DMS153 (cell line): ENCODE measurements around the gene PAX2.

Experiments used
- DNase-seq: peaks from one replicate; lab custom pipeline; 2025; lab: John Stamatoyannopoulos, UW

PAX2 gene

DNA sequence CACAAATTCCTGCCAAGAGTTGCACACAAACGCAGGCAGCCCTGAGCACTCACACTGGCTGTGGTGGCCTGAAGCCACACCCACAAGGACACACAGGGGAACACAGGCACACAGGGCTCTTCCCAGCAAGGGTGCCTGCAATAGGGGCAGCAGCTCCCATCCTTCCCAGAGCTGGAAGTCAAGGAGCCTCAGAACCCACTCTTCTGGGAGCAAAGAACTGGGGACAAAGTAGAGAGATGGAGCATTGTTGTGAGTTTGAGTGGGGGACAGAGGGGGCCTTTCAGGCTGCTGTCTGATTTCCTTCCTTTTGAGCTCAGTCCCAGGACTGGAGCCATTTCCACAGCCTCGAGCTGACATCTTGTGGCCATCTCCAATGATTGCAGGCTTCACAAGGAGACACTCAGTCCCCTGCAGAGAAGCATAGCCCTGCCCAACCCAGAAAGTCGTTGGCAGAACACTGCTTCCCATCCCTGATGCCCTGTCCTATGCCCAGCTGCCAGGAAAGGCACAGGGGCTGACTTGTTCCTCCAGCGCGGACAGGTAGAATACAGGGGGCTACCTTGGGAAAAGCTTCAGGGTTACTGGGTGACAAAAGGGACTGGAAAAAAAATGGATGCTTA, 133.0 kb downstream of the PAX2 start:
- peak; percentile 18 for DNase-seq
